A673 (cell line): ENCODE measurements around the gene PACRG. TPM values are rescaled to one million over a fixed set of nuclear protein-coding genes. Genes with fewer than 3 reads are reported as not detected.

ENCODE experiments used
- BruUV-seq: library from RNA; stranded (reverse); fragments of 400-500 nt; replicated peaks from 2 replicates; lab custom pipeline; 2021; lab: Mats Ljungman, UMichigan
- CTCF ChIA-PET: fragments of 300-600 bp; sonication (Branson Sonifier 250); formaldehyde crosslinking; loops from one replicate; lab custom pipeline; 2022; ENCODE audit warnings: antibody characterized with exemption; lab: Charles Lee
- POLR2A ChIA-PET: fragments of 300-600 bp; sonication (Branson Sonifier 250); formaldehyde crosslinking; loops from one replicate; lab custom pipeline; 2022; ENCODE audit warnings: antibody characterized with exemption; ENCODE audit not compliant: low non-redundant PET; lab: Charles Lee
- DNase-seq: peaks from one replicate; pipeline ENCODE4 v3.0.0-alpha.2; 2015; ENCODE audit warnings: low spot score
- H3K27ac ChIP-seq: fragments of 200-600 bp; sonication (generic); 2 replicates; pipeline ENCODE4 v1.5.1; 2016; ENCODE audit warnings: mixed run types, low read depth, mild to moderate bottlenecking, mixed read lengths, antibody characterized with exemption, low read length; ENCODE audit not compliant: poor library complexity, severe bottlenecking
- H3K27me3 ChIP-seq: fragments of 200-600 bp; sonication (generic); replicated peaks from 2 replicates; pipeline ENCODE4 v1.6.1; 2017; ENCODE audit warnings: mixed run types, low read depth, mild to moderate bottlenecking, mixed read lengths, antibody characterized with exemption, low read length; ENCODE audit not compliant: insufficient read depth, poor library complexity
- H3K36me3 ChIP-seq: fragments of 200-600 bp; sonication (generic); 2 replicates; pipeline ENCODE4 v1.6.1; 2016; ENCODE audit warnings: mixed run types, mild to moderate bottlenecking, mixed read lengths, antibody characterized with exemption, low read length; ENCODE audit not compliant: insufficient read depth, poor library complexity, severe bottlenecking
- H3K4me1 ChIP-seq: fragments of 200-600 bp; sonication (generic); 2 replicates; pipeline ENCODE4 v1.6.1; 2017; ENCODE audit warnings: mixed run types, mild to moderate bottlenecking, mixed read lengths, antibody characterized with exemption, low read length; ENCODE audit not compliant: insufficient read depth, poor library complexity, severe bottlenecking
- H3K4me3 ChIP-seq: fragments of 200-600 bp; sonication (generic); 2 replicates; pipeline ENCODE4 v1.5.1; 2016; ENCODE audit warnings: low read depth, mixed run types, mild to moderate bottlenecking, mixed read lengths, low read length; ENCODE audit not compliant: poor library complexity, severe bottlenecking
- H3K9me3 ChIP-seq: fragments of 200-600 bp; sonication (generic); 2 replicates; pipeline ENCODE4 v1.6.1; 2016; ENCODE audit warnings: mixed run types, low read depth, mild to moderate bottlenecking, mixed read lengths, antibody characterized with exemption, low read length; ENCODE audit not compliant: poor library complexity, severe bottlenecking
- CTCF ChIP-seq: fragments of 300-800, 200-600 bp; sonication (generic); conservative IDR thresholded peaks from 2 replicates; pipeline ENCODE4 v1.5.1; 2017; ENCODE audit warnings: low read depth, mild to moderate bottlenecking, antibody characterized with exemption, low read length, moderate library complexity, mixed read lengths
- EZH2 ChIP-seq: fragments of 200-600 bp; sonication (generic); IDR thresholded peaks from 2 replicates; pipeline ENCODE4 v1.6.1; 2017; ENCODE audit warnings: borderline replicate concordance, low read depth, mild to moderate bottlenecking, mixed read lengths, antibody characterized with exemption, low read length; ENCODE audit not compliant: poor library complexity, severe bottlenecking
- intact Hi-C: fragments of 100-400 bp; cut with micrococcal nuclease; formaldehyde crosslinking; loops from one replicate; pipeline ENCODE4 v1.10.0; 2022; ENCODE audit not compliant: unreplicated experiment
- total RNA-seq: library from RNA; stranded (reverse); gene quantifications from 2 replicates; pipeline ENCODE4 v1.2.3, GENCODE V29; 2021

Gene PACRG
- total RNA-seq, 1 experiment from 2014 or later: not detected

- peak; percentile 64 for DNase-seq
- no peak for TF ChIP-seq EZH2
- TF ChIP-seq CTCF: no peak
- Histone ChIP-seq H3K36me3 (no peaks in the 10 kb centered on the region), H3K9me3 (no peaks in the 10 kb centered on the region), H3K27me3 (no peaks in the 10 kb centered on the region), H3K27ac (no peak overlapping the region), H3K4me1 (peaks cover 5% of the 10 kb centered on the region), H3K4me3 (no peak overlapping the region)
- POLR2A ChIA-PET: no interaction called here
- intact Hi-C loops: no loop called here
- CTCF ChIA-PET: no interaction called here
- no TSS peak for BruUV-seq
Observed at GRCh38 chr6:163355426-163355991, 627.7 kb downstream of the PACRG start.

- BruUV-seq: no TSS peak
- no peaks in the 10 kb centered on the region for H3K9me3 ChIP-seq
- intact Hi-C loops: no loop called here
- DNase-seq: peak; percentile 52
- no peaks in the 10 kb centered on the region for H3K27me3 ChIP-seq
- TF ChIP-seq EZH2: no peak
- TF ChIP-seq CTCF: no peak
- no peak overlapping the region for H3K4me3 ChIP-seq
- ChIA-PET POLR2A (no interaction called here), CTCF (no interaction called here)
- peaks cover 5% of the 10 kb centered on the region for H3K4me1 ChIP-seq
- no peaks in the 10 kb centered on the region for H3K36me3 ChIP-seq
- H3K27ac ChIP-seq: no peak overlapping the region
Observed at GRCh38 chr6:163356324-163356723, 628.5 kb downstream of the PACRG start.

- no TSS peak for BruUV-seq
- ChIA-PET POLR2A (no interaction called here), CTCF (no interaction called here)
- Histone ChIP-seq H3K4me1 (peaks cover 5% of the 10 kb centered on the region), H3K9me3 (no peaks in the 10 kb centered on the region), H3K4me3 (no peak overlapping the region), H3K27ac (no peak overlapping the region), H3K27me3 (no peaks in the 10 kb centered on the region), H3K36me3 (no peaks in the 10 kb centered on the region)
- TF ChIP-seq CTCF (no peak), EZH2 (no peak)
- intact Hi-C loops: no loop called here
- no peak for DNase-seq
Observed at GRCh38 chr6:163356743-163357142, 629.0 kb downstream of the PACRG start.
